HG02623 (cell line): ENCODE data around the gene AMBP.

ENCODE experiments used
- ATAC-seq: cut with Tn5 transposase; IDR thresholded peaks from one replicate; pipeline ENCODE4 v1.9.1; 2021; ENCODE audit warnings: moderate library complexity; ENCODE audit not compliant: unreplicated experiment

AMBP gene

GRCh38 chr9:114114364-114114763 lies 36.3 kb upstream of the AMBP start:
- ATAC-seq = no peak

- ATAC-seq = no peak
Measured at GRCh38 chr9:114112778-114113584, 34.9 kb upstream of the AMBP start.

- ATAC-seq = no peak
Measured at GRCh38 chr9:114112325-114112724, 34.2 kb upstream of the AMBP start.

- ATAC-seq = no peak
Measured at GRCh38 chr9:114110180-114110579, 32.1 kb upstream of the AMBP start.

GRCh38 chr9:114109124-114109523 lies 31.0 kb upstream of the AMBP start:
- ATAC-seq = no peak

GRCh38 chr9:114108016-114108833 lies 30.1 kb upstream of the AMBP start:
- ATAC-seq = no peak

- ATAC-seq = no peak
Measured at GRCh38 chr9:114107286-114108001, 29.3 kb upstream of the AMBP start.

GRCh38 chr9:114105236-114105635 lies 27.1 kb upstream of the AMBP start:
- ATAC-seq = no peak

- no peak for ATAC-seq
Measured at GRCh38 chr9:114102484-114102883, 24.4 kb upstream of the AMBP start.

- no peak for ATAC-seq
Measured at GRCh38 chr9:114100536-114100935, 22.4 kb upstream of the AMBP start.

- no peak for ATAC-seq
Measured at GRCh38 chr9:114099669-114100270, 21.7 kb upstream of the AMBP start.

GRCh38 chr9:114098936-114099668 lies 21.0 kb upstream of the AMBP start, which contains the start of gene KIF12:
Gene KIF12 (minus strand): TSS chr9:114099292. CDS start chr9:114099276, 16 bp downstream.
- no peak for ATAC-seq

GRCh38 chr9:114098021-114098935 lies 20.2 kb upstream of the AMBP start:
- ATAC-seq = no peak

- ATAC-seq = no peak
Measured at GRCh38 chr9:114097613-114098020, 19.5 kb upstream of the AMBP start.

- no peak for ATAC-seq
Measured at GRCh38 chr9:114096866-114097612, 18.9 kb upstream of the AMBP start.

GRCh38 chr9:114096041-114096511 lies 18.0 kb upstream of the AMBP start:
- ATAC-seq = no peak

GRCh38 chr9:114094971-114095370 lies 16.9 kb upstream of the AMBP start:
- ATAC-seq = no peak

GRCh38 chr9:114093761-114094505 lies 15.8 kb upstream of the AMBP start:
- ATAC-seq = no peak
